HL-60 (cell line): ENCODE data around the gene SNX30.

ENCODE experiments used
- CTCF ChIP-seq: IDR thresholded peaks from one replicate; pipeline ENCODE4 v1.5.1; 2011; ENCODE audit warnings: low read length, control low read depth, inconsistent platforms; ENCODE audit not compliant: insufficient read depth
- REST ChIP-seq: IDR thresholded peaks from 2 replicates; pipeline ENCODE4 v1.6.1; 2012; ENCODE audit warnings: low read depth; ENCODE audit not compliant: insufficient replicate concordance

- no peak for TF ChIP-seq CTCF
- no peak for TF ChIP-seq REST
Measured at GRCh38 chr9:112785986-112786385, 35.4 kb downstream of the SNX30 start.
